ENCODE measurements around the gene WIPF3.
A peak's percentile ranks its signal among the peaks of the same experiment; 100 is the strongest.
"Not testable (repeated sequence)": the region's sequence is repeated elsewhere in the genome, so short reads cannot be mapped to it uniquely, and the experiment has no call there.

The WIPF3 gene

GRCh38 chr7:29953726-29954347 is 147.5 kb downstream of the WIPF3 start:
- no peak overlapping the region for H3K4me3 ChIP-seq (ENCODE audit: low read depth, low read length)
- no peak for DNase-seq (ENCODE audit: low read depth)
- no peak for TF ChIP-seq CTCF (IDR thresholded peaks at IDR 0.05; ENCODE audit: low read depth, low read length, missing control alignments)

GRCh38 chr7:29955075-29955792 is 148.9 kb downstream of the WIPF3 start:
- no peak for TF ChIP-seq CTCF (IDR thresholded peaks at IDR 0.05; ENCODE audit: low read depth, low read length, missing control alignments)
- DNase-seq (ENCODE audit: low read depth), result no peak
- H3K4me3 ChIP-seq (ENCODE audit: low read depth, low read length), result no peak overlapping the region

DNA sequence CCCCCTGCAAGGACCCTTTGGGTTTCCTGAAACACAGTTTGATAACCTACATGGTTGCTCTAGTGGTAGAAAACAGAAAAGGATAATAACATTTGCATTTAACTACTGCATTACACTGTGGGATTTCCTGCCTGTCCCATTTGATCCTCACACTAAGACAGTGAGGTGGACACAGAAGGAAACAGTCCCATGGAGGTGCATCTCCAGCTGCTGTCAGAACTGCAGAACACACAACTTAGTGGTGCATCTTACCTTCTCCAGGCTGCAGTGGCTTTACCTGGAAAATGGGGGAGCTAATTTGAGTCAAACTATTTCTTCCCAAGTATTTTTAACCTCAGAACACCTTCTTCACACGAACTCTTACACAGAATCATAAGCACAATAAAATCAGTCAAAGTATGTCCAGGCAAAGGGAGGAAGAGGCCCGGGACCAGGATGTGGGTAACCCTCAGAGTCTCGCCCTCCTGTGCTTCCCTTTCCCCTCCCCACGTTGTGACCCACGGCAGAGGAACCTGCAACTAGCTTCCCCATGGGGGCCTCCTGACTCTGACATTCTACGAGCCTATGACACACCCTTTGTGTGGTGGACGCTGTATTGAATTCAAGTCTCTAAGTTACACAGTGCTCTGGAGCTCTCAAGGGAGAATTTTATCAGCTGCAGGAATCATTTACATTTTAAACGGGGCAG is 149.6 kb downstream of the WIPF3 start:
- peak; percentile 24 for DNase-seq (ENCODE audit: low read depth)
- no peak overlapping the region for H3K4me3 ChIP-seq (ENCODE audit: low read depth, low read length)
- TF ChIP-seq CTCF (IDR thresholded peaks at IDR 0.05; ENCODE audit: low read depth, low read length, missing control alignments), result no peak

DNA sequence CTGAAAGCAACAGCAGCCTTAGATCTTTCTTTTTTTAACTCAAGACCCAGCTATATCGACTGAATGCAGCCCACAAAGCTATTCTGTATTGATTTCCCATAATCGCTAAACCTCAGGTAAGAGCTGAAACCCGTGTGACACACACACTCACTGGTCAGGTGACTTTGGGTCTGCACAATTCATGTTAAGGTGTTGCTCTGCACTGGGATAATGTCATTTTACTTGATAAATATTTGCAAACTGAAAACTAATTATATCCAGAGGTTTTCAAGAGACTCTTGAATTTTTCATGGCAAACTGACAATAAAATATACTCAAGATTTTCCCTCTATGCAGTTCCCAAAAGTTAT is 150.2 kb downstream of the WIPF3 start:
- no peak for TF ChIP-seq CTCF (IDR thresholded peaks at IDR 0.05; ENCODE audit: low read depth, low read length, missing control alignments)
- no peak for DNase-seq (ENCODE audit: low read depth)
- no peak overlapping the region for H3K4me3 ChIP-seq (ENCODE audit: low read depth, low read length)

GRCh38 chr7:29957521-29958310 is 151.4 kb downstream of the WIPF3 start:
- DNase-seq (ENCODE audit: low read depth), result no peak
- no peak for TF ChIP-seq CTCF (IDR thresholded peaks at IDR 0.05; ENCODE audit: low read depth, low read length, missing control alignments)
- H3K4me3 ChIP-seq (ENCODE audit: low read depth, low read length), result no peak overlapping the region

- H3K4me3 ChIP-seq (ENCODE audit: low read depth, low read length), result no peak overlapping the region
- TF ChIP-seq CTCF (IDR thresholded peaks at IDR 0.05; ENCODE audit: low read depth, low read length, missing control alignments), result no peak
Observed at GRCh38 chr7:29958667-29959358, 152.5 kb downstream of the WIPF3 start.

DNA sequence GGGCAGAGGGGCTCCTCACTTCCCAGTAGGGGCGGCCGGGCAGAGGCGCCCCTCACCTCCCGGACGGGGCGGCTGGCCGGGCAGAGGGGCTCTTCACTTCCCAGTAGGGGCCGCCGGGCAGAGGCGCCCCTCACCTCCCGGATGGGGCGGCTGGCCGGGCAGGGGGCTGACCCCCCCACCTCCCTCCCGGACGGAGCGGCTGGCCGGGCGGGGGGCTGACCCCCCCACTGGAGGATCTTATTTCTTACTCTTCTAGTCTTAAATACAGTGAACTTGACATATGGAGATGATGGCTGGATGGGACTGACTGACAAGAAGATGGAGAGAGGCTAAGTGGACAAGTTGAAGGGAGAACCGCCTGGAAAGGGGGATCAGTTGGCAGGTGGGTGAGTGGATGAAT is 155.3 kb downstream of the WIPF3 start:
- not testable (repeated sequence) for H3K4me3 ChIP-seq (ENCODE audit: low read depth, low read length); DNase-seq (ENCODE audit: low read depth)

More at GRCh38 chr7:29958667-29959358, 152.5 kb downstream of the WIPF3 start:
- no peak for DNase-seq (ENCODE audit: low read depth)

All from GM12864 (cell line).